Stimulated activated CD4-positive, alpha-beta T cell treated with anti-CD3 and anti-CD28 coated beads, TNF-alpha, amount 100 ng/mL, for 4 hours (primary cell): Measurements from ENCODE around the gene TDRD7.

Experiments
- DNase-seq, 3 experiments: peaks; one replicate each; pipeline ENCODE4 v3.0.0-alpha.2; 2020; ENCODE audit warnings: low read depth in 3 of 3

The TDRD7 gene

GRCh38 chr9:97386733-97387503, 25.0 kb upstream of the TDRD7 start:
- DNase-seq: peak; percentile 43 to 65 (median 44)

GRCh38 chr9:97387504-97387886, 24.4 kb upstream of the TDRD7 start:
- no peak for DNase-seq

DNA sequence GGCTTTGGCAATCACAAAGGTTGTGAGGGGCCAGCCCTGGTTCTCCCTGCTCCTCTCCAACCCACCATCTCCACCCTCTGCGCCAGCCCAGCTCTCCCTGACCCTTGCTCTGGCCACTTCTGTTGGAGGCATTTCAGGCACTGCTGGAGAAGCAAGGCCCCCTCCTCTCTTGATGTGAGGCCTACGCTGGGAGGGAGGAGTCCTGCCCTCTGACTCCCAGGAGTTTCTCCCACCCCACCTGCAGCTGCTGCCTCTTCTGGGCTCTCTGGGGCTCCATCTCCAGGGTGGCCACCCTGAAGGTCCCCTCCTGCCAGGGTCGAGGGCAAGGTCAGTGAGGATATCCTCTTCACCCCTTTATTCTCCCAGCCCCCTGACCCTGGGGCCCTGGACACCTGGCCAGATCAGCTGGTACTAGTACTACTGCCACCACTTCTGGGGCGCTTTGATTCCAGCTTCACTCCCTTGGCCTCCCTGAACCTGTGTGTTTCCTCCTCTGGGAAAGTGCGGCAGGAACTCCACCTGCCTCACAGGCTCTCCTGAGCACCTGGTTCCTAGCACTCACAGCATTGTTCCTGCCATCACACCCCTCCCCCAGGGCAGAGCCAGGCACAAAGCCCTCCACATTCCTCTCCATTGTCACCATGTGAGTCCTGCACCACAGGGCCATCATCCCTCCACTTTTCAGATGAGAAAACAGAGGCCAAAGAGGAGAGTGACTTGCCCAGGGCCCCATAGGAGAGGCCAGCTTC, 23.8 kb upstream of the TDRD7 start:
- DNase-seq: no peak

GRCh38 chr9:97388721-97389238, 23.1 kb upstream of the TDRD7 start:
- no peak for DNase-seq

- DNase-seq: no peak
Measured at GRCh38 chr9:97389249-97389648, 22.6 kb upstream of the TDRD7 start.

- DNase-seq: no peak
Measured at GRCh38 chr9:97390791-97391406, 21.0 kb upstream of the TDRD7 start.

- no peak for DNase-seq
Measured at GRCh38 chr9:97394881-97395280, 17.0 kb upstream of the TDRD7 start.

DNA sequence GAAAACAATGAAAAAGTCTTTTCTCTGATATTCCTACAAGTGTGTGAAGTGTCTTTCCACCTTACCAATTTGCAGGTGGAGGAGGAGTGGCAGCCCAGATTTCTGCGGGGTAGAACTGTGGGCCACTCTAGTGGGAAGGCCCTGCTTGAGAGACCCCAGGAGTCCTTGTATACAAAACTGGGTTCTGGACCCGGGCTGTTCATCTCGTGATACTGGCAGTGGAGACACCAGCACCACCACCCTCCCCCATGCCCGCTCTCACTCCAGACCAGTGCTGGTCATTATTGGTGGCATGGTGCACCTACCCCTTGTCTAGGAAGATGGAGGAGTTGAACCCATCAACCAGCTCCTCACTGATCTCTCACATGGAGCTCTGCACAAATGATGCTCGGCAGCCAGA, 16.2 kb upstream of the TDRD7 start:
- DNase-seq: no peak

- no peak for DNase-seq
Measured at GRCh38 chr9:97396256-97396655, 15.6 kb upstream of the TDRD7 start.

DNA sequence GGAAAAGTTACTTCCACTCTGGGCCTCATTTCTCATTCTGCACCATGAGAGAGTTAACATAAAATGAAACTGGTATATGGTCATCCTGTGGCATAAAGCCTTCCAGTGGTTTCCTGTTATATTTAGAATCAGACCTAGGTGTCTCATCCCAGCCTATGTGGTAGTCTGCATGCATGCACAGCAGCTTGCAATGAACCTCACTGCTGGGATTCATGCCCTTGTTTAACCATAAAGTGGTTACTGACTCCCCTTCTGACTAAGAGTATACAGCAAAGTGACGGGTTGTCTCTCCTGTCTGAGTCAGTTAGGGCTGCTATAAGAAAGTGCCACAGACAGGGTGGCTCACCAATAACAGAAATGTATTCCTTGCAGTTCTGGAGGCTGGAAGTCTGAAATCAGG, 14.7 kb upstream of the TDRD7 start:
- no peak for DNase-seq

DNA sequence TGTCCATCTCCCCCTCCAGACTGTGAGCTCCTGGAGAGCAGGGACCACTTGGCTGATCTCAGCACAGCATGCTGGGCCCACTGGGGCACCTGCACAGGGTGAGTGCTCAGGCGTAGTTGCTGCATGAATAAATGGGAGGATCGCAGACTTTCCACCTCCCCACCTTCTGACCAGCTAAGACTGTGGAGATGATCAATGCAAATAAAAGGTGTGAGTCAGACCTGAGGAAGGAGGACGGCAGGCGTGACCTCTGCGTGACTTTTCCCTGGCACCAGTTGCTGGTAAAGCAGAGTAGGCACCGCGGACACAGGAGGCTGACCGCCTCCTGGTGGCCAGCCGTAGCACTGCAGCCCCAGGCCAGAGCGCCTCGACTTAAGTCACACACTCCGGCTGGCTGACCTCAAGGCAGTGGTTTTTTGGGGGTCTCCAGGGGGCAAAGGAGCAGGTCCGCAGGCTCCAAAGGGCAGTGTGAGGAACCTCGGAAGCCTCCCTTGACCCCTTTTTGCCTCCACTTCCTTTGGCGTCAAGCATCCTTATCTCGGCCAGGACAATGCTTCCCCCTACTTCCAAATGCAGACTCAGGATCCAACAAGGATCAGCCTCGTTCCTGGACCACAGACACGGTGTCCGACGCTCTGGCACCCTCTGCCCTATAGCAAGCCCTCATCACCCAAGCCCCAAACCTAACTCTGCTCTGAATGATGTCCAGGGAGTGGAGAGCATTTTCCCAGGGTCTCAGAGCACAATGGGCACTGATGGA, 12.7 kb upstream of the TDRD7 start:
- peak; percentile 48 to 51 (median 48) for DNase-seq

DNA sequence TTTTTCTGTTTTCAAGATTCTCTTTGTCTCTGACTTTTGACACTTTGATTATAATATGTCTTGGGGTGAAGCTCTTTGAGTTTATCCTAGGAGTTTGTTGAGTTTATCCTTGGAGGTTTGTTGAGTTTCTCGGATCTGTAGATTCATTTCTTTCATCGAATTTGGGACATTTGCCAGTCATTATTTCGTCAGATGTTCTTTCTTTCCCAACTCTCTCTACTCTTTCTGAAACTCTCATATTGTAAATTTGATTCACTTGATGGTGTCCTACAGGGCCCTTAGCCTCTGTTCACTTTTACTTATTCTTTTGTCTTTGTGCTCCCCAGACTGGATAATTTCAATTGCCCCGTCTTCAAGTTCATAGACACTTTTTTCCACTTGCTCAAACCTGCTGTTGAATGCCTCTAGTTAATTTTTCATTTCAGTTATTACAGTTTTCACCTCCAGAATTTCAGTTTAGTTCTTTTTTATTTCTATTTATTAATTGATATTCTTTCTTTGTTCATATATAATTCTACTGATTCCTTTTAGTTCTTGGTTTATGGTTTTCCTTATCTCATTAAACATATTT, 8.1 kb upstream of the TDRD7 start:
- DNase-seq: no peak

- DNase-seq: no peak
Measured at GRCh38 chr9:97405551-97405950, 6.3 kb upstream of the TDRD7 start.

DNA sequence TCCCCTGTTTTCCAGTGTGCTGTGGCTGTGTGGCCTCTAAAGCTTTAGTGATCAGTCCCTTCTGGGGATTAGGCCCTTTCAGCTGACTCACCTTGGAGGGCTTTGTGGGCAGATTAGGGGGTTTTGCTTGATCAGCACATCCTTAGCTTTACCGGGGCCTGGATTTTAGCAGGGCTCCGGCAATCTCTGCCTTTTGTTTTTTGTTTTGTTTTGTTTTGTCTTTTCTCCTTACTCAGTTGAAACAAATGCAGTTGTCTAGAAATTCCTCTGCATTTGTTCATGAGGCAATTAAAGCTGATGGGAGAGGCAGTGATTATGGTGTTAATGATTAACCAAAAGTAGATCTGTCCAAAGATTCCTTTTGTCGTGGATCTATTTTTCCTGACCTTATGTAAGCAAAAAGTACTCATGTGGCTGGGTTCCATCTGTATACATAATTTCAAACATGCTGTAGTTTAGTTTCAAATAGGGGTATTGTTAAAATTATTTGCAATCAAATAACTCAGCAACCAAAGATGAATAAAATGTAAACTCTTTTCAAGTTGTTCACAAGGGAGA, 5.2 kb upstream of the TDRD7 start:
- no peak for DNase-seq

DNA sequence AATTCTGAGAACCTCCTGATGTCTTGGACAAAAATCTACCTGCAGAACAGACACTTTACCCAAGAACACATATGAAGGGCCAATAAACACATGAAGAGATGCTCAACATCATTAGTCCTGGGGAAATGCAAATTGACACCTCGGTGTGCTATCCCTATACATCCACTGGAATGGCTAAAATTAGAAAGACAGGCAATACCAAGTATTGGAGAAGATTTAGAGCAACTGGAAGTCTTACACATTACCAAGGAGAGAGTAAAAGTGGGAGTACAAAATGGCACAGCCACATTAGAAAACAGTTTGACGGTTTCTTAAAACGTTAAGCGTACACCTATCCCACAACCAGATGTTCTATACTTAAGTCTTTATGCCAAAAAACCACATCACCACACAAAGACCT, 3.3 kb upstream of the TDRD7 start:
- no peak for DNase-seq

DNA sequence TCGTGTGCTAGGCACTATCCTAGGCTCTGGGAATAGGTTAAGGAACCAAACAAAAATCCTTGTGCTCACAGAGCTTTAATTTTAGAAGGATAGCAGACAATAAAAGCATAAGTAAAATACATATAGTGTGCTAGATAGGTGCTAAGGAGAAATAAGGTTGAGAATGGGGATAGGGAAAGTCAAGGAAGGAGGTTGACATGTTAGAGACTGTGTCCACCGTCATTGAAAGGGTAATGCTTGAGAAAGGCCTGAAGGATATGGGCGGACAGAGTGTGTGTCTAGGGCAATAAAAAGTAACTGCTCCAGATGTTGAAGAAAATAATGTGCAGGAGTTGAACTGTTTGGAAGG, 482 bp upstream of the TDRD7 start:
- no peak for DNase-seq

- DNase-seq: no peak
Measured at GRCh38 chr9:97412626-97413385, 910 bp downstream of the TDRD7 start.

DNA sequence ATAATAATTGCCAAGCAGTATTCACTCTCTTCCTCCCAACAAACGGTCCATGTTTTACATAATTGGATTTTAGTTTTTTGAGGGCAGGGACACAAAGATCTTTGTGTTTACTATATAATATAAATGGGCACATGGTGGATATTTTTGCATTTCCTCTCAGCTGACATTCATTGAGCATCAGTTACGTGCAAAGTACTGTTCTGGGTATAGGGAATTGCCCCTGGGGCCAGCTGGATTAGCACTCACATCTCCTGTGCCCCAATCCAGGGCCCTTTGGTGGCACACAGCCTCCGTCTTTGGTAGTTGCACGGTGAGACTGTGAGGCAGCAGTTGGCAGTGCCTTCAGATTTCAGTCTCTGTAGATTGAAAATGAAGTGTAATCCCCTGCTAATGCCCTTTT, 1.6 kb downstream of the TDRD7 start:
- no peak for DNase-seq

- no peak for DNase-seq
Measured at GRCh38 chr9:97415146-97415545, 3.2 kb downstream of the TDRD7 start.

- no peak for DNase-seq
Measured at GRCh38 chr9:97418880-97419279, 7.0 kb downstream of the TDRD7 start.
